HG02970 (cell line): ENCODE data around the gene CTDP1.

Experiments
- ATAC-seq: cut with Tn5 transposase; IDR thresholded peaks from one replicate; pipeline ENCODE4 v1.9.1; 2021; ENCODE audit warnings: mild to moderate bottlenecking, moderate library complexity, moderate number of reproducible peaks; ENCODE audit not compliant: unreplicated experiment, low FRiP score

Gene CTDP1

DNA sequence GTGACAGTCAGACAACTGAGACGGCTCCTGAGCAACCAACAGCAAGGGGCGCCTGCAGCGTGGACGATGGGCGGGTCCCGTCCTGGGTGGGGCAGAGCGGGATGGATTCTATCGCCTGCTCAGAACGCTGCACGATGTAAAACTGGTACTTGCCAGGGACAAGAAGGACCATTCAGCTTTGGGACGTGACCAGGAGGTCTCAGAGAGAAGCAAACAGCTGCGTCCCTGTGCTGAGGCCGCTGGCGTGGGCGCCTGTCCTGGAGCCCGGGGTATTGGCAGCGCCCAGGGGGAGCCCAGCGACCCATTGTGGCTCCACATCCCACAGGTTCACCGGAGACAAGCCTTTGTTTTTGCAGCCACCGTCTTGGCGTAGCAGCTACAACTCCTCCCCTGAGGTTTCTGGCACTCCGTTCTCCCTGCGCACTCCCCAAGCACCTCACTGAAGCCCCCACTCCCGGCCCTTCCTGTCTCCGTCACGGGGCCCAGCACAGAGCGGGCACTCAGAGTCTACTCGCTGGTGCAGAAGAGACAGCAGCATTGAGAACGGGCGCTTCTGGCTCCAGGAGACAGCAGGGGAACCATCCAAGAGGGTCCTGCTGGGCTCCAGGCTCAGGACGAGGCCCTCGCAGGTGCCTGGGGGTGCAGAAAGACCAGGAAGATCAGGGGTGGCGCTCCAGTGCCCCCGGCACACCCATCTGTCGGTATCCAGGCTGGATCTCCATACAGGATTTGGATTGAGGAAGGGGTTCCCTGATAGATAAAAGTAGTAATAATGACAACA, 96.0 kb downstream of the CTDP1 start:
- ATAC-seq = no peak

GRCh38 chr18:79776674-79777073, 97.1 kb downstream of the CTDP1 start:
- no peak for ATAC-seq

DNA sequence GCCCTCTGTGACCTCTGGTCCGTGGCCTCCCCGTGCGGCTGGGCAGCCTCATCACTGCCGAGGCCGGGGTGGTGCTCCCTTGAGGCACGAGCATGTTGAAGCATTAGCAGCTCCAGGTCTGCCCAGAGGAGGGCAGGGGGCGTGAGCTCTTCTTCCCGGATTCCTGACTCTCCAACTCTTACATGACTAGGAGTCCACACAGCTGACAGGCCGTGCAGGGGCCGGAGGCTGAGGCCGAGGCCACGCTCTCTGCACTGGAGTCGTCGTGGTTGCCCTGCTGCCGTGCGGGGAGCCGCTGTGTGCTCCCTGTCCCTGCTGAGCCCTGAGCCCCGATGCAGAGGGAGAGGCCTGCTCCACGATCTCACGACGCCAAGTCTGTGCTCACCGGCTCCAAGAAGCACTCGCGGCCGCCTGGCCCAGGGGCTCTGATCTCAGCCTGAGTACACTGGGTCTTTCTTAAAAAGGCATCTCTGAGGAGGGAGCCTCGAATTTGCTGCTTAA, 98.7 kb downstream of the CTDP1 start:
- ATAC-seq = no peak

DNA sequence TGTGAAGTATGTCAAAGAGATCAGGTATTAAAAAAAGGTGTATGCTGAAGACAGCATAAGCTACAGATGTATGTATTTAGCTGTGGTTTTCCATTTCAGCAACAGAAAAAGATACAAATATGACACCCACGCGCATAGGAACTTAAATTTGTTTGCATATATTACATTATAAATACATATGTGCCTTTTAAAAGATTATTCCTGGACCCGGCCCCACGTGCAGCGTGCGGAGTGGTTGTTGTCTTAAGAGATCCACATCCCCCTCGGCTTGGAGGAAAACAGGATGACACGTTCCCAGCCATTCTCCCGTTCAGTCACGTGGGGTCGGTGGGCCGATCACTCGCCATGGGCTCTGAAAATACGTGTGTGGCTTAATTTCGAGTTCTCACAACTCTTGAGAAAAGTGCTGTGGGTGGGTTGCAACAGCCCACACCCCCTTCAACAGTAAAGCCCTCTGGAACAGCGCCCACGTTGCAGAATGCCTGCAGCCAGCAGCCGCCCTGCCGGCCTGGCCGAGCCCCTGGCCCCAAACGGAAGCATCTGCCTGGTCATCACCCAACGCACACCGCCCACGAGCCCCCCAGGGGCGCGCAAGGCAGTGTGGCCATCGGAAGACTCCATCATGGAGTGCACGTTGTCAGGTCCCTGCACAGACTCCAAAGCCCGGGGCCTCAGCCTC, 99.6 kb downstream of the CTDP1 start:
- ATAC-seq = no peak

GRCh38 chr18:79779700-79780190, 100.1 kb downstream of the CTDP1 start:
- ATAC-seq = no peak

GRCh38 chr18:79780547-79780946, 100.9 kb downstream of the CTDP1 start:
- ATAC-seq = no peak

DNA sequence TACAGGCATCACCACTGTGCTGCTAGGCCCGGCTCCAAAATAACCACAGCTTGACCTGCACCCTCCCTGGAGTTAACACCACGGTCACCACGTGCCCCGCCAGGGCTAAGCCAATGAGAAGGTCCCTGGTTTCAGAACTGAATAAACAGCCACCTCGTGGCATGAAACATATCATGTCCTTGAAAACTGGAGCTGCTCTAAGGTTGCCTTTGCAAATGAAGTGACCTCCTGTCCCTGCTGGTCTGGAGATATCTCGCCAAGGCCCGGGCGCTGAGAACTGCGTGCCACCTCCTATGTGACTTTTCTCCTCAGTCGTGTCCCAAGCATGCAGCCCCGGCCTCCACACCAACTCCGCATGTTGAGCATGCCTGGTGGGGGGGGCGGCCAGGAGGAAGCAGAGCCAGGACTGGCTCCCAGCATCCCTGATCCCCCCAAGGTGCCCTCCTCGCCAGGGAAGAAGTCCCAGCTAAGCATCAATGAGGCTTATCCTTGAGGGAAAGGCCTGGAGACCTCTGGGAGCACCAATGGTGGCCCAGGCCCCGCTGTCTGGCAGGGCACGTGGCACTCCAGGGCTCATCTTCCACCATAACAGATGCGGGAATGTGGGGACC, 101.8 kb downstream of the CTDP1 start:
- ATAC-seq = no peak

GRCh38 chr18:79782566-79783308, 103.1 kb downstream of the CTDP1 start:
- ATAC-seq = no peak

DNA sequence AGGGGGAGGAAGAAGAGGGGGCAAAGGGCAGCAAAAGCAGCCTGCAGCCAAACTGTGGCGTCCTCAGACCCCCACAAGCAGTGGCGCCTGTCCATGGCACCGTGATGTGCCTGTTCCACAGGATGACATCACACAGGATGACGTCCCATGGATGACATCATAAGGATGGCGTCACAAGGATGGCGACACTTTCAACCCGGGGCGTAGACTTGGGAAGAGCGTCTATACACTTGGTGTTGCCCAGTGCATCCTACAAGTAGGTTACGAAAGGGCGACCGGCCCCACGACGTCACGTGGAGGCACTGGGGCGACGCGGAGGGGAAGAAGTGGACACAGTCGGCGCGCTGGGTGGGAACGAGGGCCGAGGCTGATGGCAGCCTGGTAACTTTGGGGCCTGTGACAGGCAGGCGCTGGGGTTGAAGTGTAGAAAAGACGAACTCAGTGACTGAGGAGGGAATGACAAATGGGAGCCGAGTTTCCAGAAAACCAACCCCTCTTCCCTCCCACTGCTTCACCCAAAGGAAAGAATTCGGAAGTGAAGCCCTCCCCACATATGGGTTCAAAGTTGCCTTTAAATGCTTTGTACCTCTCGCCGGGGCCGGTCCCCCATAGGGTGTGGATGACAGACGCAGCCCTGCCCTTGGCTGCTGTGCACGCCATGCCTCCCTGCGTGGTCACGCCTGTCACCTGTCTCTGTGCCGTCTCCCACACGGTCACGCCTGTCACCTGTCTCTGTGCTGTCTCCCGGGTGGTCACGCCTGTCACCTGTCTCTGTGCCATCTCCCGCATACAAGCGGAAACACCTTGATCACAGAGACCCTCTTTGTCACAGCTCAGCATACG, 104.7 kb downstream of the CTDP1 start:
- ATAC-seq = no peak

DNA sequence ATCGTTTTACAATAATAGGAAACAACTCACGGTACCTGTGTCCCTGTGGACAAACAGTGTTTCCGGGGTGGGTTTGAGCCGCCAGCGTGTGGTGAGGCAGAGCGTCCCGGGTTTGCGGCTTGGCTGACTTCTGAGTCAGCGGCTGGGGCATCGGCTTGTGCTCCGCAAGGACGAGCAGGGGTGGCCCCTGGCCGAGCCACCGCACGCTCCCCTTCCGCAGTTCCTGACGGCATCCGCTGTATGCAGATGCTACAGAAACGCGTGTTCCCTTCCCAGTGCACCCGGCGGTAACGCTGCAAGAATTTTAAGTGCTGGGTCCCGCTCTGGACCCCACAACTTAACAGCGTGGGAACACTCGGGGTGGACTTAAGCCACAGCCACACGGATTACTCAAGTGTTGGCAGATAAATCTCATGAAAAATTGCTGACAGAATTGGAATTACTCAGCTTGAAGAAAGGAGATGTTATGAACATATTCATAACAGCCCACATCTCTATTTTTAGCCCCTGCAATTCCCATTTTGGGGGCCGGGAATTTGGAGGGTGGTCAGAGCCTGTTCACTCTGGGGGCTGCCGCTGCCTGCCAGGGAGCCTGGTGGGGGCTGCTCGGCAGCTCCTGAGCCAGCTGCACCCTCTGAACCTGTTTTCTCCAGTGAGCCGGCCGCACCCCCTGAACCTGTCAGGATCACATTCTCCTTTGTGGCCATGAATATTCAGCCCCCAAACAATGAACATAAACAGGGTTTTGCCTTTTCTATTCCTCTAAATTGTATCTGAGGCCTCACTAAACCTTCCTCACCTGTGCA, 105.6 kb downstream of the CTDP1 start:
- ATAC-seq = no peak

DNA sequence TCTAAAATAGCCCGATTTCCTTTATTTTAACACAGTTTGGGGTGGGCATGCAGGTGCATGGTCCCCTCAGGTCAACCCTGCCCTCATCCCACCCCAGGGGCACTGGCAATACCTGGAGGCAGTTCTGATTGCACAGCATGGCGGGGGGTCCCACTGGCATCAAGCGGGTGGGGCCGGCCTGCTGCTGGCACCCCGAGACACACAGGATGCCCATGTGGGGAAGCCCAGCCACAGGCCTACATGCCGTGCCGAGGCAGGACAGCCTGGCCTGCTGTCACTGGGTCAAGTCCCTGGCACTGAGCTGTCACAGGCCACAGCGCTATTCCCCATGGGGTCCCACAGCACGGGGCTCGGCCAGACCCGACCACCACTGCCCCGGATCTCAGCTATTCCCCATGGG, 106.2 kb downstream of the CTDP1 start:
- ATAC-seq = no peak

- ATAC-seq = no peak
Measured at GRCh38 chr18:79786304-79786703, 106.7 kb downstream of the CTDP1 start.

DNA sequence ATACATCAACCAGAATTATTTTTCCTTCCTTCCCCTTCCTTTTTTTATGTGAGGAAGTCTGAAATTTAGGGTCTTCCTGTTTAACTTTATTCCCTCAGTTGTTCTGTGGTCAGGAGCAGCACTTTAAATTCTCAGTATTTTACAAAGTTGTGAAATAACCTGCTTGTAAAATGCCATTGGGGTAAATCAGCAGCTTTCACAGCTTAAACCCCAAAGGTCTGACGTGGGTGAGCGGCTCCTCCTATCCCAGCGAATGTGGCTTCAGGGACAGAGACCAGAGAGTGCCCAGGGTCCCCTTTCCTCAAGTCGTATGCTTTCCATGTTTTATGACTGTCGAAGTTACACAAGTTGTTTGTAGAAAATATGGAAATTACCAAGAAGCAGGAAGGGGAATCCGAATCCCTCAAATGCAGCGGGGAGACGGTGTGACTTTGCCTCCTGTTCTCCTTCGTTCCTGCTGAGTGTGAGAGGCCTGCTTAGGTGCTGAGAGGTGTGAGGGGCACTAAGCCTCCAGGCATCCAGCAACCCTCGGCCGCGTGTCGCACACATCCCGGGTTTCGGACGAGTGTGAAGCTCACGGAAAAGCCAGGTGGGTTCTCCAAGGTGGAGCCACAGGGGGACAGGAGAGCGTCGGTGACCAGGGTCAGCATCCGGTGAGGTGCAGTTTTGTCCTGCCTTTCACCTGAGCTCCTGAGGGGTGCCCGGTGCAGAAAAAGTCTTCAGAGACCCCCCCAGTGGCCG, 107.4 kb downstream of the CTDP1 start:
- ATAC-seq = no peak

GRCh38 chr18:79787527-79787864, 107.9 kb downstream of the CTDP1 start:
- ATAC-seq = no peak

- no peak for ATAC-seq
Measured at GRCh38 chr18:79787865-79788733, 108.5 kb downstream of the CTDP1 start.

DNA sequence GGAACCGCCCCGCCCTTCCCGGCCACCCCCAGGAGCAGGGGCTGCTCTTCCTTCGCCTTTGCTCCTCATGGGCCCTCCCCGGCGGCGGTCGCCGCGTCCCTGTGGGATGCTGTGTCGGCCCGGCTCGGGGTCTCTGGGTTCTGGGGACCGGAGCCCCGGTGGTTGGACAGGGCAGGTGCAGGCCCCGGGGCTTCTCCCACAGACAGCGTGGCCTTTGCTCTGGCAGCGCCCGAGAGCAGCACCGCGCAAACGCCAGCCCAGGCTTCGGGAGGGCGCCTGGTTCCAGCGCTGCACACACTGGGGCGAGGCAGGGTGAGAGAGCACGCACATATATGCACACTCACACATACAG, 109.1 kb downstream of the CTDP1 start:
- ATAC-seq = no peak

GRCh38 chr18:79789091-79789891, 109.7 kb downstream of the CTDP1 start:
- ATAC-seq = no peak
